ENCODE results near the gene SLC6A12. TPM values are rescaled to one million over a fixed set of nuclear protein-coding genes. Genes with fewer than 3 reads are reported as not detected.

Gene SLC6A12
- total RNA-seq, 1 experiment from 2014 or later: 2.1 TPM

- intact Hi-C loops (cut with micrococcal nuclease; ENCODE audit: unreplicated experiment): no loop called here
- ChIA-PET POLR2A (no interaction called here), CTCF (no interaction called here)
- no peaks in the 10 kb centered on the region for H3K9me3 Mint-ChIP-seq (ENCODE audit: unreplicated experiment)
- H3K27ac Mint-ChIP-seq (ENCODE audit: unreplicated experiment): no peak overlapping the region
- DNase-seq: no peak
- no peaks in the 10 kb centered on the region for H3K36me3 Mint-ChIP-seq (ENCODE audit: insufficient read depth, unreplicated experiment)
- Histone ChIP-seq H3K4me1 (0 out of 2 replicates have a peak, but pooled peaks cover 4% of the 10 kb centered on the region), H3K9me3 (no peaks in the 10 kb centered on the region), H3K27me3 (replicated peaks; ENCODE audit: control insufficient read depth, insufficient read depth, low read length) (no peaks in the 10 kb centered on the region), H3K4me3 (ENCODE audit: low read depth, low read length) (no peak overlapping the region), H3K36me3 (ENCODE audit: control insufficient read depth, insufficient read depth, low read length) (no peaks in the 10 kb centered on the region)
- no TSS peak for BruUV-seq (replicated peaks)
- H3K4me3 Mint-ChIP-seq (ENCODE audit: unreplicated experiment): no peak overlapping the region
- peaks cover 16% of the 10 kb centered on the region for H3K27me3 Mint-ChIP-seq (ENCODE audit: insufficient read depth, unreplicated experiment)
- no peak for TF ChIP-seq CTCF (IDR thresholded peaks at IDR 0.05; ENCODE audit: insufficient read depth in 1 of 2, low read depth in 1 of 2, low read length in 1 of 2, severe bottlenecking in 1 of 2, unreplicated experiment in 1 of 2)
- H3K4me1 Mint-ChIP-seq (ENCODE audit: low read depth, unreplicated experiment): no peaks in the 10 kb centered on the region
Observed at GRCh38 chr12:196436-196835, 17.5 kb downstream of the SLC6A12 start.

GRCh38 chr12:195951-196350, 18.0 kb downstream of the SLC6A12 start:
- Mint-ChIP-seq H3K27me3 (ENCODE audit: insufficient read depth, unreplicated experiment) (peaks cover 13% of the 10 kb centered on the region), H3K4me3 (ENCODE audit: unreplicated experiment) (no peak overlapping the region), H3K36me3 (ENCODE audit: insufficient read depth, unreplicated experiment) (no peaks in the 10 kb centered on the region), H3K27ac (ENCODE audit: unreplicated experiment) (no peak overlapping the region), H3K9me3 (ENCODE audit: unreplicated experiment) (no peaks in the 10 kb centered on the region), H3K4me1 (ENCODE audit: low read depth, unreplicated experiment) (no peaks in the 10 kb centered on the region)
- ChIA-PET POLR2A (no interaction called here), CTCF (no interaction called here)
- no peak for DNase-seq
- H3K9me3 ChIP-seq: no peaks in the 10 kb centered on the region
- no peaks in the 10 kb centered on the region for H3K36me3 ChIP-seq (ENCODE audit: control insufficient read depth, insufficient read depth, low read length)
- TF ChIP-seq CTCF (IDR thresholded peaks at IDR 0.05; ENCODE audit: insufficient read depth in 1 of 2, low read depth in 1 of 2, low read length in 1 of 2, severe bottlenecking in 1 of 2, unreplicated experiment in 1 of 2): no peak
- no peak overlapping the region for H3K4me3 ChIP-seq (ENCODE audit: low read depth, low read length)
- intact Hi-C loops (cut with micrococcal nuclease; ENCODE audit: unreplicated experiment): no loop called here
- no TSS peak for BruUV-seq (replicated peaks)
- 0 out of 2 replicates have a peak, but pooled peaks cover 4% of the 10 kb centered on the region for H3K4me1 ChIP-seq
- no peaks in the 10 kb centered on the region for H3K27me3 ChIP-seq (replicated peaks; ENCODE audit: control insufficient read depth, insufficient read depth, low read length)

GRCh38 chr12:195156-195555, 18.8 kb downstream of the SLC6A12 start:
- H3K9me3 Mint-ChIP-seq (ENCODE audit: unreplicated experiment): no peaks in the 10 kb centered on the region
- H3K36me3 Mint-ChIP-seq (ENCODE audit: insufficient read depth, unreplicated experiment): no peaks in the 10 kb centered on the region
- peaks cover 12% of the 10 kb centered on the region for H3K27me3 Mint-ChIP-seq (ENCODE audit: insufficient read depth, unreplicated experiment)
- Histone ChIP-seq H3K9me3 (no peaks in the 10 kb centered on the region), H3K36me3 (ENCODE audit: control insufficient read depth, insufficient read depth, low read length) (no peaks in the 10 kb centered on the region), H3K4me1 (0 out of 2 replicates have a peak, but pooled peaks cover 4% of the 10 kb centered on the region), H3K4me3 (ENCODE audit: low read depth, low read length) (no peak overlapping the region), H3K27me3 (replicated peaks; ENCODE audit: control insufficient read depth, insufficient read depth, low read length) (no peaks in the 10 kb centered on the region)
- ChIA-PET POLR2A (no interaction called here), CTCF (no interaction called here)
- no peak for DNase-seq
- no peak overlapping the region for H3K27ac Mint-ChIP-seq (ENCODE audit: unreplicated experiment)
- intact Hi-C loops (cut with micrococcal nuclease; ENCODE audit: unreplicated experiment): no loop called here
- H3K4me1 Mint-ChIP-seq (ENCODE audit: low read depth, unreplicated experiment): no peaks in the 10 kb centered on the region
- no TSS peak for BruUV-seq (replicated peaks)
- no peak overlapping the region for H3K4me3 Mint-ChIP-seq (ENCODE audit: unreplicated experiment)
- no peak for TF ChIP-seq CTCF (IDR thresholded peaks at IDR 0.05; ENCODE audit: insufficient read depth in 1 of 2, low read depth in 1 of 2, low read length in 1 of 2, severe bottlenecking in 1 of 2, unreplicated experiment in 1 of 2)
